Adipocyte (in vitro differentiated cells): Measurements from ENCODE around the gene SEMA4D.

ENCODE experiments used
- DNase-seq: peaks from one replicate; pipeline ENCODE4 v3.0.0-alpha.2; 2015; ENCODE audit warnings: low read depth
- H3K27me3 ChIP-seq: replicated peaks from 2 replicates; pipeline ENCODE4 v1.7.0; 2013; ENCODE audit warnings: mild to moderate bottlenecking, low read length, moderate library complexity; ENCODE audit not compliant: control insufficient read depth, insufficient read depth
- H3K36me3 ChIP-seq: 2 replicates; pipeline ENCODE4 v1.7.0; 2013; ENCODE audit warnings: low read length, mild to moderate bottlenecking, moderate library complexity; ENCODE audit not compliant: control insufficient read depth, insufficient read depth, severe bottlenecking
- H3K4me1 ChIP-seq: 2 replicates; pipeline ENCODE4 v1.7.0; 2013; ENCODE audit warnings: mild to moderate bottlenecking, low read length, moderate library complexity; ENCODE audit not compliant: control insufficient read depth, insufficient read depth
- H3K4me3 ChIP-seq: 2 replicates; pipeline ENCODE4 v1.7.0; 2013; ENCODE audit warnings: mild to moderate bottlenecking, low read length, moderate library complexity
- H3K9ac ChIP-seq: 2 replicates; pipeline ENCODE4 v1.7.0; 2013; ENCODE audit warnings: mild to moderate bottlenecking, low read length, moderate library complexity
- H3K9me3 ChIP-seq: 2 replicates; pipeline ENCODE4 v1.7.0; 2013; ENCODE audit warnings: mild to moderate bottlenecking, low read length, moderate library complexity; ENCODE audit not compliant: control insufficient read depth

Gene SEMA4D

GRCh38 chr9:89386206-89386605, 111.7 kb downstream of the SEMA4D start:
- Histone ChIP-seq H3K4me1 (peaks cover 14% of the 10 kb centered on the region), H3K4me3 (no peak overlapping the region), H3K27me3 (peaks cover 5% of the 10 kb centered on the region), H3K9ac (no peak overlapping the region), H3K36me3 (no peaks in the 10 kb centered on the region), H3K9me3 (no peaks in the 10 kb centered on the region)
- DNase-seq: no peak

GRCh38 chr9:89384783-89385182, 113.1 kb downstream of the SEMA4D start:
- Histone ChIP-seq H3K9me3 (no peaks in the 10 kb centered on the region), H3K36me3 (no peaks in the 10 kb centered on the region), H3K4me1 (peaks cover 14% of the 10 kb centered on the region), H3K4me3 (no peak overlapping the region), H3K27me3 (peaks cover 5% of the 10 kb centered on the region), H3K9ac (no peak overlapping the region)
- DNase-seq: no peak

GRCh38 chr9:89383721-89384300, 114.1 kb downstream of the SEMA4D start:
- Histone ChIP-seq H3K36me3 (no peaks in the 10 kb centered on the region), H3K9ac (no peak overlapping the region), H3K4me1 (peaks cover 14% of the 10 kb centered on the region), H3K9me3 (no peaks in the 10 kb centered on the region), H3K4me3 (no peak overlapping the region), H3K27me3 (peaks cover 5% of the 10 kb centered on the region)
- DNase-seq: no peak

GRCh38 chr9:89383030-89383720, 114.7 kb downstream of the SEMA4D start:
- Histone ChIP-seq H3K4me3 (no peak overlapping the region), H3K36me3 (no peaks in the 10 kb centered on the region), H3K9ac (no peak overlapping the region), H3K9me3 (no peaks in the 10 kb centered on the region), H3K4me1 (peaks cover 10% of the 10 kb centered on the region), H3K27me3 (peaks cover 5% of the 10 kb centered on the region)
- DNase-seq: no peak

GRCh38 chr9:89382026-89382986, 115.6 kb downstream of the SEMA4D start:
- Histone ChIP-seq H3K36me3 (no peaks in the 10 kb centered on the region), H3K4me3 (no peak overlapping the region), H3K4me1 (peaks cover 3% of the 10 kb centered on the region), H3K9ac (no peak overlapping the region), H3K9me3 (no peaks in the 10 kb centered on the region), H3K27me3 (peaks cover 5% of the 10 kb centered on the region)
- DNase-seq: no peak

GRCh38 chr9:89381308-89381609, 116.7 kb downstream of the SEMA4D start:
- Histone ChIP-seq H3K36me3 (no peaks in the 10 kb centered on the region), H3K9me3 (no peaks in the 10 kb centered on the region), H3K4me3 (no peak overlapping the region), H3K27me3 (peaks cover 5% of the 10 kb centered on the region), H3K4me1 (no peaks in the 10 kb centered on the region), H3K9ac (no peak overlapping the region)
- DNase-seq: no peak

- H3K9me3 ChIP-seq: no peaks in the 10 kb centered on the region
- no peak overlapping the region for H3K4me3 ChIP-seq
- H3K27me3 ChIP-seq: peaks cover 5% of the 10 kb centered on the region
- peaks cover 2% of the 10 kb centered on the region for H3K4me1 ChIP-seq
- no peaks in the 10 kb centered on the region for H3K36me3 ChIP-seq
- no peak overlapping the region for H3K9ac ChIP-seq
- no peak for DNase-seq
Measured at GRCh38 chr9:89380437-89381307, 117.2 kb downstream of the SEMA4D start.

- Histone ChIP-seq H3K4me3 (no peak overlapping the region), H3K9ac (no peak overlapping the region), H3K9me3 (no peaks in the 10 kb centered on the region), H3K27me3 (peaks cover 8% of the 10 kb centered on the region), H3K36me3 (no peaks in the 10 kb centered on the region), H3K4me1 (peaks cover 7% of the 10 kb centered on the region)
- DNase-seq: no peak
Measured at GRCh38 chr9:89379508-89380115, 118.3 kb downstream of the SEMA4D start.

GRCh38 chr9:89379031-89379430, 118.9 kb downstream of the SEMA4D start:
- no peaks in the 10 kb centered on the region for H3K36me3 ChIP-seq
- H3K4me1 ChIP-seq: peaks cover 7% of the 10 kb centered on the region
- no peak for DNase-seq
- H3K27me3 ChIP-seq: peaks cover 8% of the 10 kb centered on the region
- no peaks in the 10 kb centered on the region for H3K9me3 ChIP-seq
- H3K4me3 ChIP-seq: no peak overlapping the region
- H3K9ac ChIP-seq: no peak overlapping the region

GRCh38 chr9:89378541-89378940, 119.4 kb downstream of the SEMA4D start:
- DNase-seq: no peak
- no peak overlapping the region for H3K4me3 ChIP-seq
- H3K9ac ChIP-seq: no peak overlapping the region

More at GRCh38 chr9:89378541-89378940, 119.4 kb downstream of the SEMA4D start:
- Histone ChIP-seq H3K4me1 (peaks cover 7% of the 10 kb centered on the region), H3K9me3 (no peaks in the 10 kb centered on the region), H3K36me3 (no peaks in the 10 kb centered on the region), H3K27me3 (peaks cover 8% of the 10 kb centered on the region)
